SK-N-SH treated with all-trans-retinoic acid at 6 μM for 48 hours (cell line): Measurements from ENCODE around the gene GREB1.

Experiments used
- ATAC-seq: fragments of 200-7000 bp; cut with Tn5 transposase; 3 replicates; pipeline ENCODE4 v1.9.1; 2020; ENCODE audit warnings: mild to moderate bottlenecking, moderate library complexity
- BACH2 ChIP-seq: fragments of 250-450 bp; sonication (Bioruptor Pico); IDR thresholded peaks from 2 replicates; pipeline ENCODE4 v1.9.0; 2021; ENCODE audit warnings: mild to moderate bottlenecking, borderline replicate concordance
- CREB5 ChIP-seq: fragments of 250-450 bp; sonication (Bioruptor Pico); IDR thresholded peaks from 2 replicates; pipeline ENCODE4 v1.5.1; 2020; ENCODE audit warnings: low read depth, mild to moderate bottlenecking, moderate library complexity
- CSDC2 ChIP-seq: fragments of 250-450 bp; sonication (Bioruptor Pico); IDR thresholded peaks from 2 replicates; pipeline ENCODE4 v1.5.0; 2020; ENCODE audit warnings: mild to moderate bottlenecking, moderate library complexity
- ESRRG ChIP-seq: fragments of 250-450 bp; sonication (Bioruptor Pico); IDR thresholded peaks from 2 replicates; pipeline ENCODE4 v1.6.1; 2021; ENCODE audit warnings: mild to moderate bottlenecking
- OSR1 ChIP-seq: fragments of 250-450 bp; sonication (Bioruptor Pico); IDR thresholded peaks from 2 replicates; pipeline ENCODE4 v1.8.0; 2022; ENCODE audit warnings: moderate library complexity, mild to moderate bottlenecking, inconsistent platforms
- PATZ1 ChIP-seq: fragments of 250-450 bp; sonication (Bioruptor Pico); IDR thresholded peaks from 2 replicates; pipeline ENCODE4 v1.8.0; 2020; ENCODE audit warnings: mild to moderate bottlenecking, moderate library complexity, borderline replicate concordance
- PPARA ChIP-seq: fragments of 250-450 bp; sonication (Bioruptor Pico); IDR thresholded peaks from 2 replicates; pipeline ENCODE4 v1.5.0; 2020; ENCODE audit warnings: mild to moderate bottlenecking, borderline replicate concordance
- RARB ChIP-seq: fragments of 250-450 bp; sonication (Bioruptor Pico); IDR thresholded peaks from 2 replicates; pipeline ENCODE4 v1.8.0; 2021; ENCODE audit warnings: mild to moderate bottlenecking, moderate library complexity
- SNAI2 ChIP-seq: fragments of 250-450 bp; sonication (Bioruptor Pico); IDR thresholded peaks from 2 replicates; pipeline ENCODE4 v1.5.0; 2020; ENCODE audit warnings: mild to moderate bottlenecking, moderate library complexity
- TCF4 ChIP-seq: fragments of 250-450 bp; sonication (Bioruptor Pico); IDR thresholded peaks from 2 replicates; pipeline ENCODE4 v1.8.0; 2021; ENCODE audit warnings: mild to moderate bottlenecking, moderate library complexity, borderline replicate concordance
- TOX ChIP-seq: fragments of 250-450 bp; sonication (Bioruptor Pico); IDR thresholded peaks from 2 replicates; pipeline ENCODE4 v1.8.0; 2021; ENCODE audit warnings: mild to moderate bottlenecking, moderate library complexity, borderline replicate concordance
- TSHZ2 ChIP-seq: fragments of 250-450 bp; sonication (Bioruptor Pico); IDR thresholded peaks from 2 replicates; pipeline ENCODE4 v1.5.0; 2020; ENCODE audit warnings: mild to moderate bottlenecking, moderate library complexity
- ZC3H10 ChIP-seq: fragments of 250-450 bp; sonication (Bioruptor Pico); IDR thresholded peaks from 2 replicates; pipeline ENCODE4 v1.5.1; 2021; ENCODE audit warnings: mild to moderate bottlenecking, moderate library complexity
- ZFP30 ChIP-seq: fragments of 450-650 bp; formaldehyde crosslinking; IDR thresholded peaks from 2 replicates; pipeline ENCODE4 v1.5.0; 2022; ENCODE audit warnings: mild to moderate bottlenecking, moderate library complexity
- ZNF8 ChIP-seq: fragments of 450-650 bp; formaldehyde crosslinking; IDR thresholded peaks from 2 replicates; pipeline ENCODE4 v1.5.0; 2020; ENCODE audit warnings: mild to moderate bottlenecking, moderate library complexity
- TF ChIP-seq, protein P1 (sequence below): fragments of 250-450 bp; sonication (Bioruptor Pico); IDR thresholded peaks from 2 replicates; pipeline ENCODE4 v1.8.0; 2021; ENCODE audit warnings: low read depth, mild to moderate bottlenecking, moderate library complexity, borderline replicate concordance
- TF ChIP-seq, protein P2 (sequence below): fragments of 250-450 bp; sonication (Bioruptor Pico); IDR thresholded peaks from 2 replicates; pipeline ENCODE4 v1.5.1; 2021; ENCODE audit warnings: mild to moderate bottlenecking, moderate library complexity

GREB1 gene

GRCh38 chr2:11499081-11499743, 34.6 kb upstream of the GREB1 start:
- ATAC-seq: peak; percentile 15; the same call in 2 of the 3 replicates
- TF ChIP-seq, protein P1, sequence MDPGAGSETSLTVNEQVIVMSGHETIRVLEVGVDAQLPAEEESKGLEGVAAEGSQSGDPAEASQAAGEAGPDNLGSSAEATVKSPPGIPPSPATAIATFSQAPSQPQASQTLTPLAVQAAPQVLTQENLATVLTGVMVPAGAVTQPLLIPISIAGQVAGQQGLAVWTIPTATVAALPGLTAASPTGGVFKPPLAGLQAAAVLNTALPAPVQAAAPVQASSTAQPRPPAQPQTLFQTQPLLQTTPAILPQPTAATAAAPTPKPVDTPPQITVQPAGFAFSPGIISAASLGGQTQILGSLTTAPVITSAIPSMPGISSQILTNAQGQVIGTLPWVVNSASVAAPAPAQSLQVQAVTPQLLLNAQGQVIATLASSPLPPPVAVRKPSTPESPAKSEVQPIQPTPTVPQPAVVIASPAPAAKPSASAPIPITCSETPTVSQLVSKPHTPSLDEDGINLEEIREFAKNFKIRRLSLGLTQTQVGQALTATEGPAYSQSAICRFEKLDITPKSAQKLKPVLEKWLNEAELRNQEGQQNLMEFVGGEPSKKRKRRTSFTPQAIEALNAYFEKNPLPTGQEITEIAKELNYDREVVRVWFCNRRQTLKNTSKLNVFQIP (CRISPR knock-in tag): no peak
- TF ChIP-seq ZFP30 (CRISPR knock-in tag): no peak
- no peak for TF ChIP-seq RARB (CRISPR knock-in tag)
- no peak for TF ChIP-seq TOX
- TF ChIP-seq OSR1 (CRISPR knock-in tag): no peak

- no peak for ATAC-seq
- no peak for TF ChIP-seq TSHZ2 (CRISPR knock-in tag)
- TF ChIP-seq PPARA (CRISPR knock-in tag): no peak
- no peak for TF ChIP-seq OSR1 (CRISPR knock-in tag)
- TF ChIP-seq, protein P2, sequence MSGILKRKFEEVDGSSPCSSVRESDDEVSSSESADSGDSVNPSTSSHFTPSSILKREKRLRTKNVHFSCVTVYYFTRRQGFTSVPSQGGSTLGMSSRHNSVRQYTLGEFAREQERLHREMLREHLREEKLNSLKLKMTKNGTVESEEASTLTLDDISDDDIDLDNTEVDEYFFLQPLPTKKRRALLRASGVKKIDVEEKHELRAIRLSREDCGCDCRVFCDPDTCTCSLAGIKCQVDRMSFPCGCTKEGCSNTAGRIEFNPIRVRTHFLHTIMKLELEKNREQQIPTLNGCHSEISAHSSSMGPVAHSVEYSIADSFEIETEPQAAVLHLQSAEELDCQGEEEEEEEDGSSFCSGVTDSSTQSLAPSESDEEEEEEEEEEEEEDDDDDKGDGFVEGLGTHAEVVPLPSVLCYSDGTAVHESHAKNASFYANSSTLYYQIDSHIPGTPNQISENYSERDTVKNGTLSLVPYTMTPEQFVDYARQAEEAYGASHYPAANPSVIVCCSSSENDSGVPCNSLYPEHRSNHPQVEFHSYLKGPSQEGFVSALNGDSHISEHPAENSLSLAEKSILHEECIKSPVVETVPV (CRISPR knock-in tag): no peak
- TF ChIP-seq PATZ1: no peak
- no peak for TF ChIP-seq ESRRG (CRISPR knock-in tag)
- no peak for TF ChIP-seq ZNF8
- no peak for TF ChIP-seq ZC3H10
- no peak for TF ChIP-seq BACH2
- no peak for TF ChIP-seq RARB (CRISPR knock-in tag)
- no peak for TF ChIP-seq SNAI2
- TF ChIP-seq, protein P1 (CRISPR knock-in tag): no peak
These were observed 33.0 kb upstream of the GREB1 start for GRCh38 chr2:11500702-11501303.

DNA sequence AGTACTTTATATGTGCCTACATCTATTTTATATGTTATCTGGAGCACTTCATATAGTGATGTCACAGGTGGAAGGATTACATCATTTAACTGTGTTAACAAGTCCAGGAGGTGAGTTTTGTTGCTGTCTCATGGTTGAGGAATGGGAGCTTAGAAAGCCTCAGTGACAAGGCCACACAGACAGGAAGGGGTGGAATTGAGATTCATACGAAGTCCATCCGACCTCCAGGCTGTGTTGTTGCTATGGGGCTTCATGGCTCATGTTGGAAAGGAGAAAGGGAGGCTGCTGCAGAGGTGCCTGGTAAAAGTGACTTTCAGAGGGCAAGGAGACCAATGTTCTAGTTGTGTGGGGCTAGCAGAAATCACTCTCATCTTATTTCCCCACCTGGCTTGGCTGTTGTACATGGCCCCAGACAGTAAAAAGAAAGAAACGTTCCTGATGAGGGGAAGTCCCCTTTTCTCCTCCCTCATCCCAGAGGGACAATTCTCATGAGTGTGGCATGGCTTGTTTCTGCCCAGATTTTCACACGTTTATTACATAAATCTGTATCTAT, 31.0 kb upstream of the GREB1 start:
- ATAC-seq: no peak
- no peak for TF ChIP-seq CSDC2 (CRISPR knock-in tag)
- no peak for TF ChIP-seq CREB5 (CRISPR knock-in tag)
- no peak for TF ChIP-seq PATZ1
- TF ChIP-seq TCF4 (CRISPR knock-in tag): no peak
- TF ChIP-seq RARB (CRISPR knock-in tag): no peak
- TF ChIP-seq BACH2: no peak
